Stimulated activated CD4-positive, alpha-beta T cell treated with anti-CD3 and anti-CD28 coated beads, TNF-alpha, amount 100 ng/mL, for 4 hours (primary cell): ENCODE data around the gene NOTCH4.
"Not testable (repeated sequence)": the region's sequence is repeated elsewhere in the genome, so short reads cannot be mapped to it uniquely, and the experiment has no call there.

ENCODE experiments used
- DNase-seq, 3 experiments: peaks; one replicate each; pipeline ENCODE4 v3.0.0-alpha.2; 2020; ENCODE audit warnings: low read depth in 3 of 3

NOTCH4 gene

GRCh38 chr6:32194388-32194787, 29.5 kb downstream of the NOTCH4 start:
- no peak for DNase-seq

GRCh38 chr6:32193096-32193495, 30.8 kb downstream of the NOTCH4 start:
- not testable (repeated sequence) for DNase-seq

GRCh38 chr6:32192608-32193039, 31.2 kb downstream of the NOTCH4 start, which contains the start of gene GPSM3:
Gene GPSM3 (minus strand): TSS chr6:32192643. CDS start chr6:32192513, 130 bp downstream.
- no peak for DNase-seq

GRCh38 chr6:32191696-32192607, 31.9 kb downstream of the NOTCH4 start:
- DNase-seq: no peak

- no peak for DNase-seq
Observed at GRCh38 chr6:32190911-32191677, 32.8 kb downstream of the NOTCH4 start.

- peak; percentile 73 to 82 (median 75) for DNase-seq
Observed at GRCh38 chr6:32190054-32190851, 33.6 kb downstream of the NOTCH4 start, which contains the start of gene PBX2. Gene PBX2 (minus strand): TSS chr6:32190202. CDS start chr6:32189915, 287 bp downstream.

GRCh38 chr6:32189742-32190053, 34.2 kb downstream of the NOTCH4 start:
- DNase-seq: no peak

- no peak for DNase-seq
Observed at GRCh38 chr6:32189069-32189741, 34.7 kb downstream of the NOTCH4 start.

GRCh38 chr6:32188381-32189068, 35.3 kb downstream of the NOTCH4 start:
- DNase-seq: no peak

- DNase-seq: not testable (repeated sequence)
Observed at GRCh38 chr6:32187725-32188380, 36.0 kb downstream of the NOTCH4 start.

- no peak for DNase-seq
Observed at GRCh38 chr6:32187009-32187709, 36.7 kb downstream of the NOTCH4 start.

- DNase-seq: not testable (repeated sequence)
Observed at GRCh38 chr6:32186151-32186840, 37.6 kb downstream of the NOTCH4 start.

GRCh38 chr6:32185681-32186131, 38.2 kb downstream of the NOTCH4 start:
- peak in 1 of 3 experiments; percentile 46 for DNase-seq

- no peak for DNase-seq
Observed at GRCh38 chr6:32184084-32184640, 39.7 kb downstream of the NOTCH4 start, which contains the start of gene AGER. Gene AGER (minus strand): TSS chr6:32184253. CDS start chr6:32184222, 31 bp downstream.

GRCh38 chr6:32183483-32184083, 40.3 kb downstream of the NOTCH4 start:
- DNase-seq: no peak

- DNase-seq: no peak
Observed at GRCh38 chr6:32183030-32183429, 40.8 kb downstream of the NOTCH4 start.

- DNase-seq: no peak
Observed at GRCh38 chr6:32182555-32182981, 41.3 kb downstream of the NOTCH4 start.
